Measurements from ENCODE around the gene ZNF827.

The ZNF827 gene

DNA sequence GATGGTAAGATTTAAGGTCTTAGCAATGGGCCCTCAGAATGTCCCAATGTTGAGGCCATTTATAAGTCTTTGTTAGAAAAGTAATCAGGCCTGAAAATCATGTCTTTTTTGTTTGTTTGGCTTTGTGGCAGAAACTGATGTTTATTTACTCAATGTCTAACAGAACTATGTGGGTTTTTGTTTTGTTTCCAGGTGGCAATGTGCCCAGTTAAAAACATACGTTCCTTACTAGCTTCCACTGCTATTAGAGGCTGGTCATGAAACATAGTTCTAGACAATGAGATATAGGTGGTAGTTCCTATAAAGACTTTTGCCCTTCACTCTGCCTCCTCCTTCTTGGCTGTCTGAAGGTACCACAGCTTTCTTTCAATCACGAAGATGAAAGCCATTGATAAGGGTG, 149.9 kb downstream of the ZNF827 start:
- DNase-seq, result no peak

- DNase-seq, result no peak
Observed at GRCh38 chr4:145786830-145787229, 151.8 kb downstream of the ZNF827 start.

GRCh38 chr4:145786261-145786660, 152.4 kb downstream of the ZNF827 start:
- no peak for DNase-seq

- DNase-seq, result no peak
Observed at GRCh38 chr4:145785391-145786008, 153.1 kb downstream of the ZNF827 start.

DNA sequence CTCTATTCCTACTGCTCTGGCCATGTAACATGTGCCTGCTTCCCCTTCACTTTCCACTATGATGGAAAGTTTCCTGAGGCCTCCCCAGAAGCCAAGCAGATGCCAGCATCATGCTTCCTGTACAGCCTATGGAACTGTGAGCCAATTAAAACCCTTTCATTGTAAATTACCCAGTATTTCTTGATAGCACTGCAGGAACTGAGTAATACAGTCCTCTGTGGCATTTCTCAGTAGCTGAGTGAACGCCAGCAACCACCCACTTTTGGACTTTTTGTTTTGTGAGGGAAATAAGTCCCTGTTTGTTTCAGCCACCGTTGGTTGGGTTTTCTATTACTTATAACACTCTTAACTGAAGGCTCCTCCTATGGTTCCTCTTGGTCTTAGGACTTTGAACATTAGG, 154.6 kb downstream of the ZNF827 start:
- DNase-seq, result no peak

DNA sequence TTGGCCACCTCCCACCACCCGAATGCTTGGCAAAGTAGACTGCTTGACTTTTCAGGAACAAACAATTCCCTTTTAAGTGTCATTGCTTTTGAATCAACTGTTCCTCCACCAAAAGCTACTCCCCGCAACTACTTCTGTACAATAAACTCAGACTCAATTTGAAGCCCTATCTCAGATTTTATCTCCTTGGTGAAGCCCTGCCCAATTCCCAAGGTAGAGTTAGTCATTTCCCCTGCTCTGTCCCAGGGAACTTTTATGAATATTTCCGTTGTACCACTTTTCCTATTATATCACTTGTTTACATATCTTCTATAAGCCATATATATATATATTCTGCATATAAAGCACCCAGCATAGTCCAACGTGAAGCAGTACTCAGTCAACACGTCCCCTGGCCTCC, 155.9 kb downstream of the ZNF827 start:
- no peak for DNase-seq

DNA sequence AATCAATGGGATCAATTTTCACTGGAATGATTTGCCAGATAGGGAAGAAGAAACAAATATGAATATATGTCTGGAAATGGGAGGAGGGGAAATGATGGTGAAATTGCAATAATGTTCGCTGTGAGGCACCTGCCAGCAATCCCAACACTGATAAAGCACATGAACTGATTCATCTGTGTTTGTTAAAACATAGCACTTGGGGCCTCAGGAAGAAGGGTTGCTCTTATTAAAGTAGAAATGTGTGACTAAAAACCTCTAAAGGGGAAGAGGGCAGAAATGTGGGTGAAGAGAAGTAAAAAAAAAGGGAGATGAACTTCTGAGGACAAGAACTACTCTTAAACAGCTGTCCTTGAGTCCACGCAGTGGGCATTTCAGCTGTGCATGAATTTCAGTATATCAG, 157.3 kb downstream of the ZNF827 start:
- DNase-seq, result no peak

- DNase-seq, result no peak
Observed at GRCh38 chr4:145779319-145779801, 159.3 kb downstream of the ZNF827 start.

DNA sequence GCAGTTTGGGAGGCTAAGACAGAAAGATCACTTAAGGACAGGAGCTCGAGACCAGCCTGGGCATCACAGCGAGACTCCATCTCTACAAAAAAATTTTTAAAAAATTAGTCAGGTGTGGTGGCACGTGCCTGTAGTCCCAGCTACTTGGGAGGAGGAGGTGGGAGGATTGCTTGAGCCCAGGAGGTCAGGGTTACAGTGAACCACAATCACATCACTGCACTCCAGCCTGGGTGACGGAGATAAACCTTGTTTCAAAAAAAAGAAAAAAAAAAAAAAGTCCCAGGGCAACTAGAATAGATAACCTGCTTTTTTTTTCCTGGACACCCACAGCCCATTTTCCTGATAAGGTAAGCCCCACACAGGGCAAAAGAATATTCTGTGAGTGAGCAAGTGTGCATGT, 162.4 kb downstream of the ZNF827 start:
- DNase-seq, result no peak

- no peak for DNase-seq
Observed at GRCh38 chr4:145775406-145775805, 163.2 kb downstream of the ZNF827 start.

- DNase-seq, result no peak
Observed at GRCh38 chr4:145774473-145774872, 164.2 kb downstream of the ZNF827 start.

DNA sequence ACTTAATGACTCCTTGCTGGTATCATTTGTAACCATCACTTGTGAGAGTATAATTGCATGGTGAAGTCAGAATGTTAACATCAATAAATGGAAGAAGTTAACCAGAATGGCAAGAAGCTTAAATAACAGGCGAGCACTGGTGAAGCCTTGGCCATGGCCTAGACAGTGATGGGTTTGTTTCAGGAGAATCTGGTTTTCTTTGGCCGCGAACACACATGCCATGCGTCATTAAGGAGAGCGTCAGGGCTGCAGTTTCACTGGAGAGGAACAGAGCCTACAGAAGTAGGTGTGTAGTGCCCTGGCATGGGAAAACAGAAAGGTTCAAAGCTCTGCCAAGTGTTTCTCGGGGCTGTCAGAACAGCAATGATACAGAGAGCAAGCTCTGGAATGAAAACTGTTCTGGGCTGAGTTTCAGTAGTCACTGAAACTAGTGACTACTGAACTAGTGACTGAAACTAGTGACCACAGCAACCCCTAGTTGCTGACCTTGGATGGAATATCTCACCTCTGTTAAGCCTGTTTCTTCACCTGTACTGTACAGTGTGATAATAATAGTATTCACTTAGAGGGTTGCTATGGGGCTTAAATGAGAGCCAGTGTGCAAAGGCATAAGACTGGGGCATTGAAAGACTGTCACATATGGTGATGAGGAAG, 164.9 kb downstream of the ZNF827 start:
- no peak for DNase-seq

- no peak for DNase-seq
Observed at GRCh38 chr4:145772347-145772746, 166.3 kb downstream of the ZNF827 start.

DNA sequence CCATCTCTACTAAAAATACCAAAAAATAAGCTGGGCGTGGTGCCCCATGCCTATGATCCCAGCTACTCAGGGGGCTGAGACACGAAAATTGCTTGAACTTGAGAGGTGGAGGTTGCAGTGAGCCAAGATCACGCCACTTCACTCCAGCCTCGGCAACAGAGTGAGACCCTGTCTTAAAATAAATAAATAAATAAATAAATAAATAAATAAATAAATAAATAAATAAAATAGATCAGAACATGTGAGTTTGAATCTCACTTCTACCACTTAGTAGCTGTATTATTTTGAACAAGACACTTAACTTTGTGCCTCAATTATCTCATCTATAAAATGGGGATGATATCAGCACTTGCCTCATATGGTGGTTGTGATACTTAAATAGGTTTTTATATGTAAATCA, 168.5 kb downstream of the ZNF827 start:
- no peak for DNase-seq

GRCh38 chr4:145769450-145770037, 169.1 kb downstream of the ZNF827 start:
- no peak for DNase-seq

- DNase-seq, result no peak
Observed at GRCh38 chr4:145766273-145766672, 172.3 kb downstream of the ZNF827 start.

DNA sequence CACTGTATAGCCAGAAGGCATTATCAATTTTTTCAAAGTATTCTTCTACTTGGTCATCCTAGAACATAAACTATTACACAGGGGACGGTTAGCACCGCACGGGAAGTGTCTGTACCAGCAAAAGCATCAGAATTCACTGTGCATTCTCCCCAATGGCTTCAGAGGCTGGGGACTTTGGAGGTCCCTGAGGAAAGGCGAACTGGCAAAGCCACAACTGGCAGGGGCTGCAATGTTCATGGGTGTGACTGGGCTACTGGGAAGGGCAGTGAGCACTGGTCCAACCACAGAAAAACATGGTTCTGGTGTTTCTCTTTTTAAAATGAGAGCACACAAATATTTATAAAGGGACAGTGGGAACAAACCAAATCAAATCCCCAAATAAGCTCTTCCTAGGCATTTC, 175.2 kb downstream of the ZNF827 start:
- DNase-seq, result no peak

- no peak for DNase-seq
Observed at GRCh38 chr4:145762719-145763118, 175.9 kb downstream of the ZNF827 start.

DNA sequence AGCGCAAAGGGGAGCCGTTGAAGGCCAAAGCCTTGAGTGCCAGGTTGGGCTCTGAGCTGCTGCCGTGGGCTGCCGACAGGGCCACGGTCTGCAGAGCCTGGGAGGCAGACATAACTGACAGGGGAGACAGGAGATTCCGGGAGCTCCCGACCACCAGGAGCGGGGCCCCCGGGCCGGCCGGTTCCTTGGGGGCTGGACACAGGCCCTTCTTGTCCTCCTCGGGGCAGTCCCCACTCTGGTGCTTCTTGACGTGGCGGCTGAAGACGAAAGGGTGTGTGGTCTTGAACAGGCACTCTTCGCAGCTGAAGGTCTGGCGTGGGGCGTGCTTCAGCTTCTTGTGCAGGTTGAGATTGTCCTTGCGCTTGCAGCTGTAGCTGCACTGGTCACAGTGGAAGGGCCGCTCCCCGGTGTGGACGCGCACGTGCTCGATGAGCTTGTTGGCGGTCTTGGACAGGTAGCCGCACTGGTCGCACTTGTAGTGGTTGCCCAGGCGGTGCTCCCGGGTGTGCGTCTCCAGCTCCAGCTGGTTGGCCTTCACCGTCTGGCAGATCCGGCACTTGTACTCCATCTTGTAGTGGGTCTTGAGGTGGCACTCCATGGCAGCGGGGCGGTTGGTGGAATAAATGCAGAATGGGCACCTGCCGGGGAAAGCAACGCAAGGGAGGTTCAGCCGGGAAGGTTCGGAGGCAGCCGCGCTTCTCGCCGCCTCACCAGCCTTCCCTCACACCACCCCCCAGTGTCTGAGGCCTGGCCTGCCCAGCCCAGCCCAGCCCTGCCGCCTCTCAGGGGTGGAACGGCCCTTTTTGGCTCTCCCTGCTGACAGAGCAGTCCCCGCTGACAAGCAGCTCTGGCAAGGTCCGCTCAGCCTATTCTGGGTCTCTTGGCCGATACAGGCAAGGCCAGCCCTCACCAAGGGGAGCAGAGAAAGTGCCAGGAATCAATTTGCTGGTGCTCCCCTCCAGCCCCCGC, 177.4 kb downstream of the ZNF827 start:
- DNase-seq, result no peak

DNA sequence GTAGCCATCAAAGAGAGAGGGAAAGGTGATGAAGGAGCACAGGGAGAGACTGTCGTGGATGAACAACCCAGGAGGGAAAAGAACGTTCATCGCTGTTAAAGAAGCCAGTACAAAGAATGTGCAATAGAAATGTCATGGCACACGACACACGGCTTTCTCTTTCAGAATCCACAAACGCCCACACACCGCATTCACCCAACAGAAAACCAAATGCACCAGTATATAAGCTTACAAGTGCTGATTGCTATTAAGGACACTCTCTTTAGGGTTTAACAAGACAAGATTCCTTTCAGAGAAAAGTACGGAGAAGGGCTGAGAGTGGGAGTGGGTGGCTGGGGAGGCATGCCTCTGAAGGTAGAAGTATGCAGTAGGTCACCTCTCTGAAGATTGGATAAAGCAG, 178.4 kb downstream of the ZNF827 start:
- no peak for DNase-seq

DNA sequence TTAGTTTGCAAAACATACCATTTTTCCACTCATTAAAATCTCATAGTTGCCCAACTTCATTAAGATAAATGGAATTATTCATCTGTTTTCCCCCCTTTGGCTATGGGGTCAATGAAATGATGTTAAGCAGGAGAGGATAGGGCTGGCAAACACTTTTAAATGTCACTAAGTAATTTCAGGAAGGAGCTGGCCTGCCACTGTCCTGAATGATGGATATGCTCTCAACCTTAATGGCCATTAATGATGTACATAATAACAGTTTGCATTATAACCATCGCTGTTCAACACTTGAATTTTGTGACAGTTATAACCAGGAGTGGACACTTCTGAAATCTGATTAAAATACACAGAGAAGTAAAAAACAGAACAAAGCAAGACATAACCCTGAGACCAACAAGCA, 181.4 kb downstream of the ZNF827 start:
- DNase-seq, result no peak

- DNase-seq, result no peak
Observed at GRCh38 chr4:145756244-145756643, 182.4 kb downstream of the ZNF827 start.

- no peak for DNase-seq
Observed at GRCh38 chr4:145755802-145756201, 182.8 kb downstream of the ZNF827 start.

Measured in midbrain (tissue), 1 donor.